CD4-positive, alpha-beta T cell treated with Interferon alpha-2 for 1 hour (primary cell): ENCODE results near the gene ARPP19.
"Not testable (repeated sequence)": the region's sequence is repeated elsewhere in the genome, so short reads cannot be mapped to it uniquely, and the experiment has no call there.

ENCODE experiments used
- DNase-seq, 2 donors: peaks; one replicate each; pipeline ENCODE4 v3.0.0-alpha.2; 2020 to 2022

Gene ARPP19

GRCh38 chr15:52546031-52546751, 22.6 kb downstream of the ARPP19 start:
- peak in 1 of 2 donors; percentile 17 for DNase-seq

GRCh38 chr15:52540374-52541012, 28.3 kb downstream of the ARPP19 start:
- no peak for DNase-seq

GRCh38 chr15:52537459-52537858, 31.4 kb downstream of the ARPP19 start:
- DNase-seq: no peak

DNA sequence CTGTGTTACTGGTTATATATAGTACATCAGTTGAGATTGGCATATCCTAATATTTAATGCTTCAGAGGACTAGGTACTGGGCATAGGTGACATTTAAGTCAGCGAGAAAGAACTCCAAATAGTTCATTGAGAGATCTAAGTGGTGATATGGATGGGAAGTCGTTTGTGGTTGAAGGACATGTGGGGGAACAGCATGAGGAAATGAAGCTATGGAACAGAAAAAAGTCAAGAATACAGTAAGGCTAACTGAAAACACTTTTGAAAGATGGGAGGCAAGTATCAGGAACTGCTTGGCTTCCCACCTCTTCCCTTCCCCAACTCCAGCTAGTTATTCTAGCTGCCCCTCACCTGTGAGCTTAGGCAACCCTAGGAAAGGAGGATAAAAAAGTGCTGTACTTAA, 36.4 kb downstream of the ARPP19 start:
- DNase-seq: no peak

DNA sequence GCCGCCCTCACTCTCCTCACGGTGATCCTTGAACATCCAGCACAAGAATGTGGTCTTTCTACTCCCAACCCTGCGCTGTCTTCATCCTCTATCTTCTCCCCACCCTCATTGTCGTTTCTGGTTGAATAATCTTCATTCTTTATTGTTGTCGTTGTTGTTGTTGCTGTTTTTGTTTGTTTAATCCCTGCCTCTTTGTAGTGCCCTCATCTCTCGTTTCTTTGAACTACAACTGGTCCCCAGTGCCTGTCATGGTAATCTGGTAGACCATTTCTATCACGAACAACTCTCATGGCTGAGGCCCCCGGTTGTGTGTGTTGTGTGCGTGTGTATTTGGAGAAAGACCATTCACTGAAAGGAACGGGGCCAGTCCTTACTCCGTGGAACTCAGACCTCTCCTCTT, 38.9 kb downstream of the ARPP19 start:
- no peak for DNase-seq

DNA sequence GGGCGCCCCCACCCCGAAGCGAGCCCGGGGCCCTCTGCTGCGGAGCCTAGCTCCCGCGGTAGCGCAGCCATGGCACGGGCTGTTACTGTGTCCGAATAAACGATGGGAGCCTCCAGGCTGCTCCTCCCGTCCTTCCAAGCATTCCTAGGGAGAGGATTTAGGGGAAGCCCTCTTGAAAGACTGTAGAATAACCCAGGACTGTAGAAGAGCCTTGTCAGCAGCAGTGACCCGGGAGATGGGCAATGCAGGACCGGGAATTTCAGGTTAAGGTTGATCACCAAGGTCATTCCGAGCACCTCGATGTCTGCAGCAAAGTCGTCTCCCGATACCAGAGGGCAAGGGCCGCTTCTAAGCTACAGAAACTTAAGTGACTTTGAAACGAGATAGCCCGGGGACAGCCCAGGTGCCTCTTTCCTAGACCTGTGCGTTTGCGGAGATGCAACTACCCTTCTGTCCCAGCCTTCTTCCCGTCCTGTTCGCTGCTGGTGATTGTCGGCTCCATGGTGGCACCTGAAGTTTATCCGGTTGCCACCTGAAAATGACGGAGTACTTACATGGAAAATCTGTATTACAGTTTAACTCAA, 39.4 kb downstream of the ARPP19 start:
- DNase-seq: no peak

- DNase-seq: peak; percentile 82 to 88
These were observed 40.1 kb downstream of the ARPP19 start, which contains the start of gene MYO5A for GRCh38 chr15:52528564-52529340. TSS of gene MYO5A (minus strand) at chr15:52528880. CDS start at chr15:52528806, 74 bp downstream.

GRCh38 chr15:52527911-52528563, 40.8 kb downstream of the ARPP19 start:
- DNase-seq: peak in 1 of 2 donors; percentile 28

DNA sequence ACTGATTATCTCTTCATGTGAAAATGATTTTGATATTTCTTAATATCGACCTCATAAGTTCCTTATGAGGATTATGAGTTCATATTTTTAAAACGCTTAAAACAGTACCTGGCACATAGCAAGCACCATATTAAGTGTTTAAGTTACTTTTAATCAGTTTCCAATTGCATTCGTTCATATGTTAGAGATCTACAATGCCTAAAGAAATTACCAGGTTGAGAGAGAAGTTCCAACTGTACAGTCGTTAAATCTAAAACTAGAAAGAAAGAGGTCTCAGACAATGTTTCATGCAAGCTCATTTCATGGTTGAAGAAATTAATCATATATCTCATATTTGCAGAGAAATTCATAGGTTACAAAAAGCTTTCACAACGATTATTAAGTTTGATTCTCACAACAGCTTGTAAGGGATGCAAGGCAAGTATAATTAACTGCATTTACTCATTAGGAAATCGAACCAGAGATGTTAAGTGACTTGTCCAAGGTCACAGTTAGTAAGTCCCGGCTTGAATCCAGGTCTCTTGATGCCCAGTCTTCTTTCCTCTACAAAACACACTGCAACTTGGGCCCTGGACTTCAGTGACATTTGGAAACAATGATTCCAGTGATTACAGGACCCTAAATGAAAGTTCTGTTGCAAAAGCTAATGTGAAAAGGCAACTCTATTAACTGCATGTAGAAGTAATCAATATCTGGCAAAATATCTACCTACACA, 41.5 kb downstream of the ARPP19 start:
- no peak for DNase-seq

GRCh38 chr15:52524223-52525136, 44.4 kb downstream of the ARPP19 start:
- no peak for DNase-seq

DNA sequence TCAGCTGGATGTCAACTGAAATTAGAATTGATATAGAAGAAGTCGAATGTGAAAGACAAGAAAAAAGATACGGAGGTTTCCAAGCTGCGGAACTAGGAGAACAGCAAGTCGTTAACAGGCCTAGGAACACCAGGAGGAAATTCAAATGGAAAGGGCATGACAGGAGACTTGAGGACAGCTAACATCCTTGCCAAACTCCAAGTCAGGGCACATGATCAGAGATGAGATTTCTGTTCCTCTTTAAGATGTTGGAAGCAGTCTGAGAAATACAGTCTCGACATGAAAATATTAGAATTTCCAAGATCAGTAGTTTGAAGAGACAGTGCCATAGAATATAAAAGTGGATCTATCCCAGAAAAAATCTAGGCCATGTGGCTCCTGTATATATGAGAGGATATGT, 45.2 kb downstream of the ARPP19 start:
- DNase-seq: no peak

DNA sequence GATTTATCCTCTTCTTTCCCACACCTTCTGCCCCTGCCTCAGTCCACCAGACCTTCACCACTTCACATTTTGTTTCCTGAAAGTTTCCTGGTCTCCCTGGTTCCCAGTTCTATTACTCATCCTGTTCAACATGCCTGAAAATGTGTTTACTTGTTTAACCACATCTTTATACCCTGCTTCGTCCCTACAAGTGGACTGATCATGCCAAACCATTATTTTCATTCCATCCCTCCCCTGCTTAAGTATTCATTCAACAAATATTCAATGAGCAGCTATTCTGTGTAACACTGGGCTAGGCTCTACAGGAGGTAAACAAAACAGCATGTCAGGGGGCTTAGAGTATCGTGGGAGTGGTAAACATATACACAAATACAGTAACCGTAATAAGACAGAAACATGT, 45.6 kb downstream of the ARPP19 start:
- no peak for DNase-seq

DNA sequence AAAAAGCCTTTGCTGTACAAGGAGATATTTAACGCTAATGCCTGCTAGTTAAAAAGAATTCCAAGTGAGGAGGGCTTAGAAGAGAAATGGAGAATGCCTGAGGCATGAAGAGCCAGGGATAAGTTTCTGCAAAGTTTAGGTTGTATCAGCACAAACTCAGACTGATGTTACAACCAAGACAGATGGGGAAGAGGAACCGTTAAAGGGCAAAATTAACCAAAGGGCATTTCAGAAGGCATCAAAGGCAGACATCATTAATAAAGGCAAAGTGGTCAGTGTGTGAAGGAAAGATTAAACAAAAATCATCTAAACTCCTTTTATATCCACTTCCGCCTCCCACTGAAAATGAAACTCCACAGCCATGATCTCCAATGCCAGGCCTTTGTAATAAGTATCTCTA, 47.1 kb downstream of the ARPP19 start:
- no peak for DNase-seq

DNA sequence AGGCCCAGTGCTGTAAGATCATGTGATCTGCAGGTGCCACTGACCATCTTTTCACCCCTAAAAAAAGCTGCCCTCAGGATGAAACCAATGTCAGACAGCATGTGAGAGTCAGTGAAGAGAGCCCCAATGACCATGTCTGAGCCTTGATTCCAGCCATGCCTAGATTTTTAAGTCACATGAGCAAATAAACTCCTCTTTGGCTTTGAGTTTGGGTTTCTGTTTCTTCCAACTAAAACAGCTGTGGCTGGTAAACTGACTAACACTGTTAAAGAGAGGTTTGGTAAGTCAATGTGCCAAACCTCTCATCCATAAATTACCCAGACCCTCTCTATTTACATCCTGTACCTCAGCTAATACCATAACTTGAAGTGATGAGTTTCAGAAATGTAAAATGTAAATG, 48.4 kb downstream of the ARPP19 start:
- no peak for DNase-seq

DNA sequence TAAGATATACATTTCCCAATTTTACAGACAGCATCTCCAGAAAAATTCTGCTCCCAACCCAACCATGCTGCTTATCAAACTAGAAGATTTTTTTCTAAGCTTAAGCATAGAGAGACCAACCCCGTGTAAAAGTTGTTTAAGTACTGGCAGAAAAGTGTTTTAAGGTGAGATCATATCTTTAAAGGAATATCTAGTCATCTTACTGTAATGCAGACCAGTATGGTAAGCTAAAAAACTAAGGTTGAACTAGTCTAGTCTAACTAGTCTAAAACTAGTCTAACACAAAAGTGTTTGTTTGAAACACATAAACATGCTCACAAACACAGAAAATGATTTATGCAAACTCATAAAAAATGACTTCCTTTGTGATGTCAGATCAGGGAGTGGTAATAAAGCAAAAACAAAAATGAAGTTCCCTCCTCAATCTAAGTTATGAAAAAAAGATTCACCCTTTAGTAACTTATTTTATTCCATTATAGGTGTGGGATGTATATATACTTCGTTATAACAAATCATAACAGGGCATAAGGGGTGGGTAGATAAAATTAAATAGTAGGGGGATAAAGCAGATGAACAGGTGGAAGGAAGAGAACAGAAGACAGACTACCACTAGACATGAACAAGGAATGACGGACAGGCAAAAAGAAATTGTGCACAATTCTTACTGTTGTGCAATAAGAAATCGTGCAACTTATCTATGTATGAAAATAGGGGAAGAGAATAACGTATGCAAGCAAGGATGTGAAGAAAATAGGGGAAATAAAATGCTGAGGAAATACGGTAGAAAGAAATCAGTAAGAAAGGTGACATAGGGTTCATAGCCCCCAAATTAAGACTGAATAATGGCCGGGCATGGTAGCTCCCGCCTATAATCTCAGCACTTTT, 50.1 kb downstream of the ARPP19 start:
- no peak for DNase-seq

- no peak for DNase-seq
These were observed 51.8 kb downstream of the ARPP19 start for GRCh38 chr15:52517014-52517413.

GRCh38 chr15:52515343-52515742, 53.5 kb downstream of the ARPP19 start:
- DNase-seq: no peak

DNA sequence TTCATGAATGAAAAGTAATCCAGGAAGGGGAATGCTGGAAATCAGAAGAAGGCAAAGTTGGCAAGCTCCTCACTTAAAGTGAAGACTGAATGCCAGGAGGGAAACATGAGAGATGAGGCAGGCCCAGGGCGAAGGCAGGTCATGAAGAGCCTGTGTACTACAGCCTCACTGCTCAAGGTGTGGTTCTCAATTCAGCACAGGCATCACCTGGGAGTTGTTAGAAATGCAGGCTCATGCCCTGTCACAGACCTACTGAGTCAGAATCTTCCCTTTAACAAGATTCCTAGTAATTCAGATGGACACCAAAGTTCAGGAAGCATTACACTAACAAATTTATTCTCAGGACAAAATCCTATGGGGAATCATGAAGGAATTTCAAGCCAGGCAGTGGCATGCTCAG, 54.3 kb downstream of the ARPP19 start:
- no peak for DNase-seq

DNA sequence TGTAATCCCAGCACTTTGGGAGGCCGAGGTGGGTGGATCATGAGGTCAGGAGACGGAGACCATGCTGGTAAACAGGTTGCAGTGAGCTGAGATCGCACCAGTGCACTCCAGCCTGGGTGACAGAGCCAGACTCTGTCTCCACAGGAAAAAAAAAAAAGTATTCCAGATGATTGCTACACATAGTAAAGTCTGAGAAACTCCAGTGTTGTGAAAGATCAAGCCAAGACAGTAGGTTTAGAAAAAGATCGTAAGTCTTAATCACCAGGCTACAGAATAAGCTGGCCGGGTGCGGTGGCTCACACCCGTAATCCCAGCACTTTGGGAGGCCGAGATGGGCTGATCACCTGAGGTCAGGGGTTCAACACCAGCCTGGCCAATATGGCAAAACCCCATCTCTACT, 56.0 kb downstream of the ARPP19 start:
- not testable (repeated sequence) for DNase-seq

DNA sequence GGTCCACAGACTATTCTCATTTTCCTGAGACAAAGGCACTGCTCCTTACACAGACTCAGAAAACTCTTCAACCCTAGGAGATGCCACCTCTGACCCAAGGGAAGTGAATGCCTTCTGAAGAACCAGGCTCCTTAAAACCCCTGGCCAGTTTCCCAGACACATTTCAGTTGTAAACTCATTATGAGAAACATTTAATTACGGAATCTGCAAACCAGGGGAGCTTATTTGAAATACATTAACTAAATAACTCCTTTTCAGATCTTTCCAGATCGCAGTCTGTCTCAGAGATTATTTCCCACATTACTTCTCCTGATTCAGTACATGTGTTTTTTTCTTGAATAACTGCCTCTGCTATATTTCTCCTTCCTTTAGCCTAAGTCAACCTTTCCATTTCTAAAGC, 57.7 kb downstream of the ARPP19 start:
- DNase-seq: no peak
